Measurements from ENCODE around the gene PERM1. TPM values are rescaled to one million over a fixed set of nuclear protein-coding genes. Genes with fewer than 3 reads are reported as not detected.

Gene PERM1
- total and polyA plus RNA-seq, 2 of the 13 experiments (the other 11 are each of a cell fraction or from before 2014, with no cell fraction given): 0.04 to 0.29 TPM

DNA sequence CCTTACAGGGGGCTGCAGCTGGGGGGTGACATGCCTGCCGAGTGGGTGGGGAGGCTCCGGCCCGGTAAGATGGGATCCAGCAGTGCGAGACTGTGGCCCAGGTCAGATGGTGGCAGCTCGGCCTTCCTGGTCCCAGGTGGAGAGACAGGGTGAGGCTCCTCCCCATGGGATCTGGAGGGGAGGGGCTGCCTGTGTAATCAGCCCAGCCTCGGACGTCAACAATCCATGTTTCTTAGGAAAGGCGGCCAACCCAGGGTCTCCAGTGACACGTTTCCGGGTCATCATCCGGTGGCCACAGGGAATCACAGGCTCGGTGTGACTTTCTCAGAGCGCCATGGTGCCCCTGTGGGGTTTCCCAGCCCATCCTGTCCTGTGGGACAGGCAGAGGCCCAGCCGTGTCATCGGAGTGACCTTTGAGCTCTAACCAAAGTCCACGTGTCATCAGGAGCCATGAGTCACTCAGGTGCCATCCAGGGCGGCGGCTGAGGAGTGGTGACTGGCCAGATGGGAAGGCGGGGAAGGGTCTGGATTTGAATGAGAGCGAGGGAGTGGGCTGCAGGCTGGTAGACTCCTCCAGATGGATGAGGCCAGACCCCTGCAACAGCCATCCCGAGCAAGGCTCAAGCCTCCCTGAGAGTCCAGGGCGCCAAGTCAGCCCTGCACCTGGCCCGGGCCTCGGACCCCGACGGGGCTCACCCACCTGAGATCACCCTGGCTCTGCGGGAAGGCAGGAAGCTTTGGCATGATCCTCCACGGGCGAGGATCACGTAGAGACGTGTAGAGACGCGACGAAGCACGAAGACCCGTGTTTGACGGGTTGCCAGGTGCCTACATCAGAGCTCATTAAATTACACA, 24.6 kb upstream of the PERM1 start (continued):
- TF ChIP-seq, protein P1, sequence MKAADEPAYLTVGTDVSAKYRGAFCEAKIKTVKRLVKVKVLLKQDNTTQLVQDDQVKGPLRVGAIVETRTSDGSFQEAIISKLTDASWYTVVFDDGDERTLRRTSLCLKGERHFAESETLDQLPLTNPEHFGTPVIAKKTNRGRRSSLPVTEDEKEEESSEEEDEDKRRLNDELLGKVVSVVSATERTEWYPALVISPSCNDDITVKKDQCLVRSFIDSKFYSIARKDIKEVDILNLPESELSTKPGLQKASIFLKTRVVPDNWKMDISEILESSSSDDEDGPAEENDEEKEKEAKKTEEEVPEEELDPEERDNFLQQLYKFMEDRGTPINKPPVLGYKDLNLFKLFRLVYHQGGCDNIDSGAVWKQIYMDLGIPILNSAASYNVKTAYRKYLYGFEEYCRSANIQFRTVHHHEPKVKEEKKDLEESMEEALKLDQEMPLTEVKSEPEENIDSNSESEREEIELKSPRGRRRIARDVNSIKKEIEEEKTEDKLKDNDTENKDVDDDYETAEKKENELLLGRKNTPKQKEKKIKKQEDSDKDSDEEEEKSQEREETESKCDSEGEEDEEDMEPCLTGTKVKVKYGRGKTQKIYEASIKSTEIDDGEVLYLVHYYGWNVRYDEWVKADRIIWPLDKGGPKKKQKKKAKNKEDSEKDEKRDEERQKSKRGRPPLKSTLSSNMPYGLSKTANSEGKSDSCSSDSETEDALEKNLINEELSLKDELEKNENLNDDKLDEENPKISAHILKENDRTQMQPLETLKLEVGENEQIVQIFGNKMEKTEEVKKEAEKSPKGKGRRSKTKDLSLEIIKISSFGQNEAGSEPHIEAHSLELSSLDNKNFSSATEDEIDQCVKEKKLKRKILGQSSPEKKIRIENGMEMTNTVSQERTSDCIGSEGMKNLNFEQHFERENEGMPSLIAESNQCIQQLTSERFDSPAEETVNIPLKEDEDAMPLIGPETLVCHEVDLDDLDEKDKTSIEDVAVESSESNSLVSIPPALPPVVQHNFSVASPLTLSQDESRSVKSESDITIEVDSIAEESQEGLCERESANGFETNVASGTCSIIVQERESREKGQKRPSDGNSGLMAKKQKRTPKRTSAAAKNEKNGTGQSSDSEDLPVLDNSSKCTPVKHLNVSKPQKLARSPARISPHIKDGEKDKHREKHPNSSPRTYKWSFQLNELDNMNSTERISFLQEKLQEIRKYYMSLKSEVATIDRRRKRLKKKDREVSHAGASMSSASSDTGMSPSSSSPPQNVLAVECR (CRISPR knock-in tag; IDR thresholded peaks at IDR 0.05; ENCODE audit: borderline replicate concordance): peak; percentile 95
- TF ChIP-seq AGO1 (IDR thresholded peaks at IDR 0.05; ENCODE audit: low read depth, low read length, poor library complexity, severe bottlenecking): peak; percentile 88
- TF ChIP-seq ZNF770 (CRISPR knock-in tag; IDR thresholded peaks at IDR 0.05): peak; percentile 52; the same call in 1 of the 2 replicates
- TF ChIP-seq RFX3 (CRISPR knock-in tag; IDR thresholded peaks at IDR 0.05): peak; percentile 19; the same call in 1 of the 2 replicates
- TF ChIP-seq, protein P2, sequence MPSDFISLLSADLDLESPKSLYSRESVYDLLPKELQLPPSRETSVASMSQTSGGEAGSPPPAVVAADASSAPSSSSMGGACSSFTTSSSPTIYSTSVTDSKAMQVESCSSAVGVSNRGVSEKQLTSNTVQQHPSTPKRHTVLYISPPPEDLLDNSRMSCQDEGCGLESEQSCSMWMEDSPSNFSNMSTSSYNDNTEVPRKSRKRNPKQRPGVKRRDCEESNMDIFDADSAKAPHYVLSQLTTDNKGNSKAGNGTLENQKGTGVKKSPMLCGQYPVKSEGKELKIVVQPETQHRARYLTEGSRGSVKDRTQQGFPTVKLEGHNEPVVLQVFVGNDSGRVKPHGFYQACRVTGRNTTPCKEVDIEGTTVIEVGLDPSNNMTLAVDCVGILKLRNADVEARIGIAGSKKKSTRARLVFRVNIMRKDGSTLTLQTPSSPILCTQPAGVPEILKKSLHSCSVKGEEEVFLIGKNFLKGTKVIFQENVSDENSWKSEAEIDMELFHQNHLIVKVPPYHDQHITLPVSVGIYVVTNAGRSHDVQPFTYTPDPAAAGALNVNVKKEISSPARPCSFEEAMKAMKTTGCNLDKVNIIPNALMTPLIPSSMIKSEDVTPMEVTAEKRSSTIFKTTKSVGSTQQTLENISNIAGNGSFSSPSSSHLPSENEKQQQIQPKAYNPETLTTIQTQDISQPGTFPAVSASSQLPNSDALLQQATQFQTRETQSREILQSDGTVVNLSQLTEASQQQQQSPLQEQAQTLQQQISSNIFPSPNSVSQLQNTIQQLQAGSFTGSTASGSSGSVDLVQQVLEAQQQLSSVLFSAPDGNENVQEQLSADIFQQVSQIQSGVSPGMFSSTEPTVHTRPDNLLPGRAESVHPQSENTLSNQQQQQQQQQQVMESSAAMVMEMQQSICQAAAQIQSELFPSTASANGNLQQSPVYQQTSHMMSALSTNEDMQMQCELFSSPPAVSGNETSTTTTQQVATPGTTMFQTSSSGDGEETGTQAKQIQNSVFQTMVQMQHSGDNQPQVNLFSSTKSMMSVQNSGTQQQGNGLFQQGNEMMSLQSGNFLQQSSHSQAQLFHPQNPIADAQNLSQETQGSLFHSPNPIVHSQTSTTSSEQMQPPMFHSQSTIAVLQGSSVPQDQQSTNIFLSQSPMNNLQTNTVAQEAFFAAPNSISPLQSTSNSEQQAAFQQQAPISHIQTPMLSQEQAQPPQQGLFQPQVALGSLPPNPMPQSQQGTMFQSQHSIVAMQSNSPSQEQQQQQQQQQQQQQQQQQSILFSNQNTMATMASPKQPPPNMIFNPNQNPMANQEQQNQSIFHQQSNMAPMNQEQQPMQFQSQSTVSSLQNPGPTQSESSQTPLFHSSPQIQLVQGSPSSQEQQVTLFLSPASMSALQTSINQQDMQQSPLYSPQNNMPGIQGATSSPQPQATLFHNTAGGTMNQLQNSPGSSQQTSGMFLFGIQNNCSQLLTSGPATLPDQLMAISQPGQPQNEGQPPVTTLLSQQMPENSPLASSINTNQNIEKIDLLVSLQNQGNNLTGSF (CRISPR knock-in tag; IDR thresholded peaks at IDR 0.05): peak; percentile 57; the same call in 1 of the 2 replicates
- TF ChIP-seq ZNF788 (CRISPR knock-in tag; IDR thresholded peaks at IDR 0.05; ENCODE audit: borderline replicate concordance): peak; percentile 92; the same call in 1 of the 2 replicates
- TF ChIP-seq TCF7L2 (IDR thresholded peaks at IDR 0.05; ENCODE audit: low read depth, low read length): no peak
- TF ChIP-seq CSRNP2 (CRISPR knock-in tag; conservative IDR thresholded peaks at IDR 0.05; ENCODE audit: low read depth): no peak
- peak; percentile 88 for TF ChIP-seq ASH2L (IDR thresholded peaks at IDR 0.05; ENCODE audit: insufficient read length, low read depth, low read length)
- TF ChIP-seq HIVEP1 (CRISPR knock-in tag; IDR thresholded peaks at IDR 0.05): peak; percentile 100
- TF ChIP-seq, protein P3, sequence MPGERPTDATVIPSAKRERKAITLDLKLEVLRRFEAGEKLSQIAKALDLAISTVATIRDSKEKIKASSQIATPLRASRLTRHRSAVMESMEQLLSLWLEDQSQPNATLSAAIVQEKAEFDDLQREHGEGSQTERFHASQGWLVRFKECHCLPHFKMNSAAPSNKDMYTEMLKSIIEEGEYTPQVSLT (CRISPR knock-in tag; IDR thresholded peaks at IDR 0.05; ENCODE audit: borderline replicate concordance, low read depth): no peak
- peak; percentile 32; the same call in 1 of the 2 replicates for TF ChIP-seq CBFB (CRISPR knock-in tag; IDR thresholded peaks at IDR 0.05)
- 0 out of 2 replicates have a peak, but pooled peaks have one; percentile 12 for TF ChIP-seq ZKSCAN1 (IDR thresholded peaks at IDR 0.05; ENCODE audit: low read length)
- TF ChIP-seq IKZF1 (IDR thresholded peaks at IDR 0.05): no peak
